NCI-H774 (cell line): ENCODE results near the gene NRIP2.
"Not testable (repeated sequence)": the region's sequence is repeated elsewhere in the genome, so short reads cannot be mapped to it uniquely, and the experiment has no call there.

ENCODE experiments used
- DNase-seq: peaks from one replicate; lab custom pipeline; 2025; lab: John Stamatoyannopoulos, UW

The NRIP2 gene

GRCh38 chr12:2834581-2835491 lies at the start of gene NRIP2:
TSS of gene NRIP2 (minus strand) at chr12:2835035. CDS start at chr12:2834983, 52 bp downstream.
- DNase-seq = no peak

GRCh38 chr12:2879853-2880252 lies 45.0 kb upstream of the NRIP2 start:
- no peak for DNase-seq

GRCh38 chr12:2877953-2878732 lies 43.3 kb upstream of the NRIP2 start:
- DNase-seq = peak; percentile 77

GRCh38 chr12:2877047-2877952 lies 42.5 kb upstream of the NRIP2 start, which contains the start of the genes FOXM1 and RHNO1:
TSS of gene FOXM1 (minus strand) at chr12:2877174. CDS start at chr12:2874478, 2,696 bp downstream.
TSS of gene RHNO1 (plus strand) at chr12:2877223. CDS start at chr12:2885367, 8,144 bp downstream.
- DNase-seq = peak; percentile 90

GRCh38 chr12:2876431-2877046 lies 41.7 kb upstream of the NRIP2 start:
- DNase-seq = no peak

- DNase-seq = not testable (repeated sequence)
Measured at GRCh38 chr12:2868986-2869632, 34.3 kb upstream of the NRIP2 start.

- DNase-seq = no peak
Measured at GRCh38 chr12:2864198-2864597, 29.4 kb upstream of the NRIP2 start.

GRCh38 chr12:2863402-2863801 lies 28.6 kb upstream of the NRIP2 start:
- DNase-seq = not testable (repeated sequence)

GRCh38 chr12:2862876-2863275 lies 28.0 kb upstream of the NRIP2 start:
- DNase-seq = no peak

- DNase-seq = no peak
Measured at GRCh38 chr12:2860170-2860569, 25.3 kb upstream of the NRIP2 start.

- no peak for DNase-seq
Measured at GRCh38 chr12:2858944-2859421, 24.1 kb upstream of the NRIP2 start.

GRCh38 chr12:2858334-2858733 lies 23.5 kb upstream of the NRIP2 start:
- DNase-seq = no peak

GRCh38 chr12:2857576-2857975 lies 22.7 kb upstream of the NRIP2 start:
- DNase-seq = no peak

GRCh38 chr12:2857021-2857431 lies 22.2 kb upstream of the NRIP2 start, which contains the start of gene TEX52:
TSS of gene TEX52 (minus strand) at chr12:2857039. CDS start at chr12:2857026, 13 bp downstream.
- DNase-seq = peak; percentile 51

GRCh38 chr12:2856051-2856450 lies 21.2 kb upstream of the NRIP2 start:
- DNase-seq = no peak

- DNase-seq = no peak
Measured at GRCh38 chr12:2855546-2855945, 20.7 kb upstream of the NRIP2 start.

- DNase-seq = no peak
Measured at GRCh38 chr12:2854669-2855453, 20.0 kb upstream of the NRIP2 start.

GRCh38 chr12:2853626-2854025 lies 18.8 kb upstream of the NRIP2 start:
- DNase-seq = peak; percentile 62

- no peak for DNase-seq
Measured at GRCh38 chr12:2851931-2852330, 17.1 kb upstream of the NRIP2 start.

- no peak for DNase-seq
Measured at GRCh38 chr12:2845280-2845679, 10.4 kb upstream of the NRIP2 start.
